HG03108 (cell line): ENCODE data around the gene HLF.

Source experiments
- ATAC-seq: cut with Tn5 transposase; IDR thresholded peaks from one replicate; pipeline ENCODE4 v1.9.1; 2021; ENCODE audit warnings: moderate library complexity; ENCODE audit not compliant: unreplicated experiment

The HLF gene

DNA sequence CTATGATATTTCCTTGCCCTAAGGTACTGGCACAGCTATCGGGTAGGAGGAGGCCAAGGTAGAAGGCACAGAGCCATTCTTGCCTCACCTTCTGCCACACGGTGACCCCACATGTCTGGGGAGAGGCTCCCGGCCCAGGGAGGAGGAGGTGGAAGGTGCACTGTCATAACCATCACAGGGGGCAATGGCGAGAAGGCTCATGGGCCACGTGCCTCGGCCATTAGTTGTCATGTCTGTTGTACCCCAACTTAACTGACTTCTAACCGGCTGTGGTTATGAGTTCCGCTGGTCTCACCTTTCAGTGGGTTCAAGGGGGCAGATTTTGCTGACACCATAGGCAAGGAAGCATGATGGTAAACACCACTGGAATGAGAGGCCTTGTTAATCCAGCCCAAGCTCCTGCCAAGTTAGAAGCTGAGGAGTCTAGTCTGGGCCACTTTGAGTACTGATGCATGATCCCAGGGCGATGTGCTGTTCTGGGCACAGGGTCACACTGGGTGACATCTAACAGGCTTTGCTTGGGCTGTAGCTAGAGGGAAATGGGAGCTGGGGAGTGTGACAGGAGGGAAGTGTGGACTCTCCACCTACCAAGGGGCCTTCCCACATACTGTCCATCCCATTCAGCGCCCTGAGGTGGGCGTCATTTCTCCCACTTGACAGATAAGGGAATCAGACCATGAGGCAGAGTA lies 39.6 kb downstream of the HLF start:
- no peak for ATAC-seq

DNA sequence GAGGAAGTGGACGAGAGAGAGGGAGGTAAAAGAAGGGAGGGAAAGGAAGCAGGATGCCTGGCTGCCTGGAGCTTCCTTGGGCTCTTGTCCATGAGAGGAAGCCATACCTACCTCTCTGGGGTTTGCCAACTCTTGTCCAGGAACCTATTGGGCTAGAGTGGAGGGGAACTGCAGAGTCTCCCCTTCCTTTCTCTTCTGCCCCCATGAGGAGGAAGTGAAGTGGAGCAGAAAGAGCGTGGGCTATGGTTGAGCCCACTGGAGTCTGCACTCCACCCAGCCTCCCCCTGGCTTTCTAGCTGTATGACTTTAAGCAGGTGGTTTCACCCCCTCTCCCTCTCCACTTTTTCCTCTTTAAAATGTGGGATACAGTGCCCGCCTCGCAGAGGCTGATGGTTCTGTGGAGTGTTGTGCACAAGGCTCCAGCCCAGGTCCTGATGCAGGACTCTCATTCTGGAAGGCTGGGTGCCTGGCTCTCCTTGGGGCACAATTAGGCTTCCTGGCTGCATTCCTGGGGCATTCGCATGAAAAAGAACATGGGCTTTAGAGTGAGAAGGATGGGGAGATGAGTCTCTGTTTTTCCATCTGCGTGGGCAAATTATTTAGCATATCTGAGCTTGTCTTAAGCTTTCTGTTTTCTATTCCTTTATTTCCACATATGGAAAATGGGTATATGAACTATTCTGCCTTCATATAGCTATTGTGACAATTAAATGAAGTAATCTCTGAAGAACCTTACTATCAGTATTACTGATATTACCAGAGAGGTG lies 40.7 kb downstream of the HLF start:
- no peak for ATAC-seq

DNA sequence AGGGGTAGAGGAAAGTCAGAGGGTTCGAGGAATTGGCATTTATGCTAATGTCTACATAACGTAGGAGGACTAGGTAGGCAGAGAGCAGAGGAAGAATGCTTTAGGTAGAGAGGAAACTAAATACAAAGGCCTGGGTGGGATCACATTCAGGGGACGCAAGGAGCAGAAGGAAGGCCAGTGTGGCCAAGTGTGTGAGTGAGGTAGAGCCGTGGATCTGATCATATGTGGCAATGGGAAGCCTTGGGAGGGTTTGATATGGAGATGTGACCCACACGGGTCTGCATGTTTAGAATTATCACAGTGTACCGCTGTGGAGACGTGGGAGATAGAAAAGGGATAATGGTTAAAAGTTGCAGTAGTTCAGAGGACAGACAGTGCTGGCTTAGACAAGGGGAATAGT lies 43.1 kb downstream of the HLF start:
- no peak for ATAC-seq

DNA sequence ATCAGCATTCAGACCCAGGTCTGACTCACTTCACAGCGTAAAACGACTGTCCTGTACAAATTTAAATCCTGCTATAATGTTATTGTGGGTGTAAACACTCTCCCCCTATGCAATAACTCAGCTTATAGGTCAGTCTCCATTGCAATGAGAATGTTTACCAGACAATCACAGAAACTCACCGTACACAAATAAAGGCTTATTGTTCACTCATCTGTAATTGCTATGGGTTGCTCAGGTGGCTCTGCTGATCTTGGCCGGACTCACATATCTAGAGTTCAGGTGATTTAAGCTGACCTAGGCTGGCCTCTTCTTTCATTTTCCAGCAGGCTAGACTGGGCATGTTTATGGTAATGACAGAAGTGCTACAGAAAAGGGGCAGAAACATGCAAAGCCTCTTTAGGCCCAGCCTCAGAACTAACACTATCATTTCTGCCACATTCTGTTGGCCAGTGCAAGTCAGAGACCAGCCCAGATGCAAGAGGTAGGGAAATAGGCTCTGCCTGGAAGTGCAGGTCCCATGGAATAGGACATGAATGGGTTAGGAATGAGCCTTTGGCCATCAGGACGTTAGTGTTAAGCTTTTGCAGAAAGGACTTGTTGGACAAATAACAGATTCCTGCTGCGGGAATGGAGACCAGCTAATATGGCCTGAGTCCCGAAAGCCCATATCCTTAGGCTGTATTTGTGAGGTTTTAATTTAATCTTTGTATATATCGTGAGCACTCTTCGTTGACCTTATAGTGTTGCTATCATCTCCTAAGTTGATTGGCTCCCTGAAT lies 44.0 kb downstream of the HLF start:
- no peak for ATAC-seq

DNA sequence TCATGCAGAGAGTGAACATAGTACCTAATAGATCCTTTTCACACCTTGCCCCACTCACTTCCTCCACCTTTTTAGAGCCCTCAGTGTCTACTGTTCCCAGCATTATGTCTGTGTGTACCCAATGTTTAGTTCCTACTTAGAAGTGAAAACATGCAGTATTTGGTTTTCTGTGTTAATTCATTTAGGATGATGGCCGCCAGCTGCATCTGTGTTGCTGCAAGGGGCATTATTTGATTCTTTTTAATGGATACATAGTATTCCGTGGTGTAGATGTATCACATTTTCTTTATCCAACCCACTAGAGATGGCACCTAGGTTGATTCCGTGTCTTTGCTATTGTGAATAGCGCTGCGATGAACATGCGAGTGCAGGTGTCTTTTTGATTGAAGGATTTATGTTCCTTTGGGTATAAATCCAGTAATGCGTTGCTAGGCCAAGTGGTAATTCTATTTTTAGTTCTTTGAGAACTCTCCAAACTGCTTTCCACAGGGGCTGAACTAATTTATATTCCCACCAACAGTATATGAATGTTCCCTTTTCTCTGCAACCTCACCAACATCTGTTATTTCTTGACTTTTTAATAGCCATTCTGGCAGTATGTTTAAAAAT lies 47.1 kb downstream of the HLF start:
- no peak for ATAC-seq

DNA sequence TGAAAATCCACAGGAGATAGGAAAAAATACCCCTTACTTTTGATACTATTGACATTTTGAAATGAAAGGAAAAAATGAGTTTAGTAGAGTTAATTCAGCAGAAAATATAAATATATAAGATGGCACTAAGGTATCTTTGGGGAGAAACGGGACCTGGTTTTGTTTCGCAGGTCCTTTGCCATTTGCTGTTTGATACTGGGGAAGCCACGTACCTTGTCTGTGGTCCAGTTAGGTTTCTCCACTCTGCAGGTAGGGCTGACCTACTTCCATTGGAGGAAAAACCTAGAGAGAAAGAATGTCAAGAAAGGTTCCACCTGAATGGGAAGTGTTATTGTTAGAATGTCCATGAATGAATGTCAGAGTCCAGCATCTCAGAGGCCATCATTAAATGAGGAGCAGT lies 48.1 kb downstream of the HLF start:
- no peak for ATAC-seq

DNA sequence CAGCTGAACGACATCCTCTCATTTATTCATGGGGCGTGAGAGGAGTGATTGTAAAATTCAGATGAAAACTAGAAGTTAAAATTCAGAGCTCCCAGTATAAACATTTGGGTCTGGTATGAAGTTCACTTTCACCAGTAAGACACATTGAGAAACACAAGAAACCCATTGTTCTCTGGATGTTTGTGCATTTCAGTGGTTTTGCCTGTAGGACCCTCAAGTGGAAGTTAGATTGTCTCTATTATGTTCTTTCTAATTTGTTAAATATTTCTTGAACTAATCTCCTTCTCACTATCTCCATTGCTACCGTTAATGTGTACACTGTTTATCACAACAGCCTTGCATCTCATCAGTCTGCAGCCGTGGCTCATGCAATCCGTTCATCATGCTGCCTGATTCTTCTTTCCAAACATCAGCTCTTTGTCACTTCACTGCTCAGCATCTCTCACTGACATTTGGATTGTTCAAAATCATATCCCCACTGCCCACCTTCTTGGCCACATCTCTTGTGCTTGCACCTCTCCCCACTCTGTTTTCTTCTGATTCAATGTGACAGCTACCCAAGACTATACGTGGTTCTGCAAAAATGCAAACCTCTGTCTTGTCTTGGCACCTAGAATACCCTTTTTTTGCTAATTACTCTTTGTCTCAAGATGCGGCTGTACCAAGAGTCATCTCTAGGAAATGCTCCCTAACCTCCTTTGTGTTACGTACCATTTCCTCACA lies 49.5 kb downstream of the HLF start:
- no peak for ATAC-seq

DNA sequence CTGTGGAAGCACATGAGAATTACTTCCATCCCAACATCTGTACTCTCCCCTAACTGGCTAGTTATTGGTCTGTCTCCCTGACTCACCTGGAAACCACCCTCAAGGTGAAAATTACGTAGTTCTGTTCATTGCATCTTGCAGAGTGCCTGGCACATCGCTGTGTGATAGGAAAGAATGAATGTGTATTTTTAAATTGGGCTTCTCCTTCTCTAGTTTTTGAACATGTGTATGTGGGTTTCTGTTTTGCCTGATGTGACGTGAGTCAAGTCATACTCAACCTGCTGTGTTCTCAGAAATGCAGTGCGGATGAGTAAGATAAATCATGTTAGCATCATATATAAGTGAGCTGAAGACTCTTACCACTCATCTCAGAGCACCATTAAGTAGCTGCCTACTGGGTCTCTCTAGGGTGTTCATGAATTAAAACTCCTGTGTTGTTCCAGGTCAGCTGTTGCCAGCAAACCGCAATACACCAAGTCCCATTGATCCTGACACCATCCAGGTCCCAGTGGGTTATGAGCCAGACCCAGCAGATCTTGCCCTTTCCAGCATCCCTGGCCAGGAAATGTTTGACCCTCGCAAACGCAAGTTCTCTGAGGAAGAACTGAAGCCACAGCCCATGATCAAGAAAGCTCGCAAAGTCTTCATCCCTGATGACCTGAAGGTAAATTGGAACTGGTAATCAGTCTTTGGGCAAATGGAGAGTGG lies 50.2 kb downstream of the HLF start:
- ATAC-seq, result no peak

DNA sequence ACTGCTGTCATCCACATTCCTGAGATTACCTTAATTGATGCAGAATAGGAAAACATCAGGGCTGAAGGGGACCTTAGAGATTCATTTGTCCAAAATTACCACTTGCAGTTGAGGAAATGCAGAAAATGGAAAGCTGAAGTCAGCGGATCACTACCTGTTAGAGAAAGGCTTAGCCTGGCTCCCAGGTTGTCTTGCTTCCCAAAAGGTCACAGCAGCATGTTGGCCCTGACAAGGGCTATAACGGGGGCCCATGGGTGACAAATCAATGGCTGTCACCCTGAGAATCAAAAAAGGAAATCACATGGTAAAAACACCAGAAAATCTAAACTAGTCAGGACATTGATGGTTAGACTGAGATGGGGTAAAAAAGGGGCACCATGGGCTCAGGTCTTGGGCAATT lies 51.7 kb downstream of the HLF start:
- ATAC-seq, result no peak

DNA sequence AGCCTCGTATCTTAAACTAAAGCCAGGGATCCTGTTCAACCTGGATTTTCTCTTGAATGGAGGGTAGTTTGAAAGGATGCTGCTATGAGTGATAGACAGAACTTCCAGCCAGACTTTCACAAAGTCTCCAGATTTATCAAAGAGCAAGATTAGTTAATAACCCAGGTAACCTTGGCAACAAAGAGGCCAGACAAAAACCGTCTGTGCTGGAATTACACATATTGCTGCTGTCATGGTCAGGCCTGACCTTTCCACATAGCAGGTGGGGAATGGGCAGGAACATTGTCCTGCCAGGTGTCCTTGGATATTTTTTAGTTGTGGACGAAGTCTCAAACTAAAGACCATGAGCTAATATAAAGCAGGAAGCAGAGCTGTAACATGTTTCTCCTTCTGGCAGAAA lies 52.5 kb downstream of the HLF start:
- ATAC-seq, result no peak

DNA sequence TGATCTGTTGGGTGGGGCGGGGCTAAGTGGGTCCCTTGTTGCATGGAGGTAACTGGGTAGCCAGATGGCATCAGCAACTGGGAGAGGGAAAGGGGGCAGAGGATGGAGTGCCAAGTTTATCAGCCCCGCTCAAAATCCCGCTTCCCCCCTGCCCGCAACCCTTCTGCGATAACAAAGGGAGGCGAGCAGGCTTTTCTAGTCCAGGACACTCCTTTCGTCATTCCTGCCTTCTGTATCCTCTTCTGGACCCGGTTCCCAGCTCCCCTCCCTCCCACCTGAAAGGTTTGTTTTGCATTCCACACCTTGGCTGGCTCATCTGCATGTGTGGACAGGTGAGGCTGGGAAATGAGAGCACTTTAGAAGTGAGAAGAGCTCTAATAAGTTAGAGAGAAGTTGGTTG lies 53.3 kb downstream of the HLF start:
- no peak for ATAC-seq

DNA sequence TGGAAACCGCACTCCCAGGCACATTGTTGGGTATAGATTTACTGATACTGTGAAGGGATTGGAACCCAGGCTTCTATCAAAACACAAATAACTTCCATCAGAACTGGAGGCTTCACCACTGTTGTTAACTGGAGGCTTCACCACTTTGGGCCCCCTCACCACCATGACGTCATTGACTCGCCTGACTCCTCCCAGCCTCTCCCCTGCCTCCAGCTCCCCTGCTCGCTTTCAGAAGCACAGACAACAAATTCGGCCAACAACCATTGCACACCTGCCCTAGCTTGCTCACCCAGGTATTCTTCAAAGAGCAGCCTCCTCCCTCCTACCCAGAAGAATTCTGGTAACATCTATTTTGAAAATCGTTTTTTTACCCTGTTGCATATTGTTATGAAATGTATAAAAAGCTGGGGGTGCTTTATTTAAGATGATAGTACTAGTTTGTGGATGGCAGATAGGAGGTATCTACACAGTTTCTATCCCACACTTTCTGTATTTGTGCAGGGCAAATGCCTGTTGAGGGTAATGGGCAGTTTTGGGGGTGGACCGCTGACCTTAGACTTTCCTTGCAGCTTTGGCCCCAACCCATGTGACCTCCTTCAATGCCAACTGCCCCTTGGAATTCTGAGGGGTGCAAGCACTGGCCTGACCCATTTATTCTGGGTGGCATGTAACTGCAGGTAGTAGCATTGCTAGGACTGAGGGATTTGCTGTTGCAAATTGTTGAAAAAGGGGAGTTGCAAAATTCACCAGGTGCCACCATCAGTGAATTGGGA lies 54.1 kb downstream of the HLF start:
- no peak for ATAC-seq

DNA sequence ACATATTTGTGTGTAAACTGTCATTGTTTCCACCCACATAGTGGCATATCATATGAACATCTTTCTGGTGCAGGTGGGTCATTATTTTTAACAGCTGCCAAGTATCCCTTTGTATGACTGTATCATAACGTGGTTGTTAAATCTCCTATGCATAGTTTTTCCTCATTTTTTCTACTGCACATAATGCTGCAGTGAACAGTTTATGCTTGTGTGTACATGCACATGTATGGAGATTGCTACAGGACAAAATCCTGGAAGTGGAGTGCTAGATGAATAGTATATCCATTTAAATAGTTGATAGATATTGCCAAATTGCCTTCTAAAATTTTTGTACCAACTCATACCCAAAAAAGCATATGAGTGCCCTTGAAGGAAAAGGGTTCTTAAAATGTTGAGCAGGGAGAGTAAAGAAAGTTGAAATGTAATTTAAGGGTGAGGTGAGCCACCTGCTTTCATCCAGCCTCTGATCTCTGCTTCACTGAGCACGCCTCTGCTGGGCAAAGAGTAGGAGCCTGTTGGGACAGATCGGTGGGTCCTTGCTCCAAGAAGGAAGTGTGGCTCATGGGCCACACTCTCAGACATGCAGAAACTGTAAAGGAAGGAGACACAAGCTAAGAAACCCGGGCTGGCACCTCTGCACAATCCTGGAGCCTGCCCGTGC lies 55.3 kb downstream of the HLF start:
- no peak for ATAC-seq

DNA sequence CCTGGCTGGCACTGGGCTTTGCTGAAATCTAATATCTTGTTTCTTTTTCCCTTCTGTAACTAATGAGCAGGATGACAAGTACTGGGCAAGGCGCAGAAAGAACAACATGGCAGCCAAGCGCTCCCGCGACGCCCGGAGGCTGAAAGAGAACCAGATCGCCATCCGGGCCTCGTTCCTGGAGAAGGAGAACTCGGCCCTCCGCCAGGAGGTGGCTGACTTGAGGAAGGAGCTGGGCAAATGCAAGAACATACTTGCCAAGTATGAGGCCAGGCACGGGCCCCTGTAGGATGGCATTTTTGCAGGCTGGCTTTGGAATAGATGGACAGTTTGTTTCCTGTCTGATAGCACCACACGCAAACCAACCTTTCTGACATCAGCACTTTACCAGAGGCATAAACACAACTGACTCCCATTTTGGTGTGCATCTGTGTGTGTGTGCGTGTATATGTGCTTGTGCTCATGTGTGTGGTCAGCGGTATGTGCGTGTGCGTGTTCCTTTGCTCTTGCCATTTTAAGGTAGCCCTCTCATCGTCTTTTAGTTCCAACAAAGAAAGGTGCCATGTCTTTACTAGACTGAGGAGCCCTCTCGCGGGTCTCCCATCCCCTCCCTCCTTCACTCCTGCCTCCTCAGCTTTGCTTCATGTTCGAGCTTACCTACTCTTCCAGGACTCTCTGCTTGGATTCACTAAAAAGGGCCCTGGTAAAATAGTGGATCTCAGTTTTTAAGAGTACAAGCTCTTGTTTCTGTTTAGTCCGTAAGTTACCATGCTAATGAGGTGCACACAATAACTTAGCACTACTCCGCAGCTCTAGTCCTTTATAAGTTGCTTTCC lies 56.0 kb downstream of the HLF start:
- ATAC-seq, result no peak

DNA sequence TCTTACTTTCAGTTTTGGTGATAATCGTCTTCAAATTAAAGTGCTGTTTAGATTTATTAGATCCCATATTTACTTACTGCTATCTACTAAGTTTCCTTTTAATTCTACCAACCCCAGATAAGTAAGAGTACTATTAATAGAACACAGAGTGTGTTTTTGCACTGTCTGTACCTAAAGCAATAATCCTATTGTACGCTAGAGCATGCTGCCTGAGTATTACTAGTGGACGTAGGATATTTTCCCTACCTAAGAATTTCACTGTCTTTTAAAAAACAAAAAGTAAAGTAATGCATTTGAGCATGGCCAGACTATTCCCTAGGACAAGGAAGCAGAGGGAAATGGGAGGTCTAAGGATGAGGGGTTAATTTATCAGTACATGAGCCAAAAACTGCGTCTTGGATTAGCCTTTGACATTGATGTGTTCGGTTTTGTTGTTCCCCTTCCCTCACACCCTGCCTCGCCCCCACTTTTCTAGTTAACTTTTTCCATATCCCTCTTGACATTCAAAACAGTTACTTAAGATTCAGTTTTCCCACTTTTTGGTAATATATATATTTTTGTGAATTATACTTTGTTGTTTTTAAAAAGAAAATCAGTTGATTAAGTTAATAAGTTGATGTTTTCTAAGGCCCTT lies 56.8 kb downstream of the HLF start:
- ATAC-seq, result no peak

DNA sequence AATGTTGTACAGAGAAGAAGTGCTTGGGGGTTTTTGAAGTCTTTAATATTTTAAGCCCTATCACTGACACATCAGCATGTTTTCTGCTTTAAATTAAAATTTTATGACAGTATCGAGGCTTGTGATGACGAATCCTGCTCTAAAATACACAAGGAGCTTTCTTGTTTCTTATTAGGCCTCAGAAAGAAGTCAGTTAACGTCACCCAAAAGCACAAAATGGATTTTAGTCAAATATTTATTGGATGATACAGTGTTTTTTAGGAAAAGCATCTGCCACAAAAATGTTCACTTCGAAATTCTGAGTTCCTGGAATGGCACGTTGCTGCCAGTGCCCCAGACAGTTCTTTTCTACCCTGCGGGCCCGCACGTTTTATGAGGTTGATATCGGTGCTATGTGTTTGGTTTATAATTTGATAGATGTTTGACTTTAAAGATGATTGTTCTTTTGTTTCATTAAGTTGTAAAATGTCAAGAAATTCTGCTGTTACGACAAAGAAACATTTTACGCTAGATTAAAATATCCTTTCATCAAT lies 57.8 kb downstream of the HLF start:
- no peak for ATAC-seq

DNA sequence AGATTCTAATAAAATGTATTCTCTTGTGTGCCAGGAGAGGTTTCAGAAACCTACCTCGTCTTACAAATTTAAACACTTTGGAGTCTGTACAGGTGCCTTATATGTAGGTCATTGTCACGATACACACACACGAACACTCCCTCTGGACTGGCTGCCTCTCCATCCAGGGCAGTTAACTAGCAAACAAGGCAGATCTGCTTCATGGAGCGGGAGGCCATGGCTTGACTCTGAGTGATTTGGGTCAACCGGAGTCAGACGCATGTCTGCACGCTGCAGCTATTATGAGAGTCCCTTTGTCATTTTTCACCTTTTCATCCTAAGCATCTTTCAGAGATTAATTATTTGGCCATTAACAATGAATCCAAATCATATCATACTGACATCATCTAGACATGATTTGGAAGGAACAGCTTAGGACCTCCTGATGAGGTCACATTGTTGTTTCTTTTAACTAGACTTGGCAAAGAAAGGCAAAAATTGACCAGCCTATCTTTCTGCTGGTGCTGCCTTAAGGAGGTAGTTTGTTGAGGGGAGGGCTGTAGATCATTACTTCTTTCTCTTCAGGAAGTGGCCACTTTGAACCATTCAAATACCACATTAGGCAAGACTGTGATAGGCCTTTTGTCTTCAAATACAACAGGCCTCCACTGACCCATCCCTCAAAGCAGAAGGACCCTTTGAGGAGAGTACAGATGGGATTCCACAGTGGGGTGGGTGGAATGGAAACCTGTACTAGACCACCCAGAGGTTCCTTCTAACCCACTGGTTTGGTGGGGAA lies 58.9 kb downstream of the HLF start:
- ATAC-seq, result no peak
